ENCODE data around the gene LDHAL6B.

The LDHAL6B gene

DNA sequence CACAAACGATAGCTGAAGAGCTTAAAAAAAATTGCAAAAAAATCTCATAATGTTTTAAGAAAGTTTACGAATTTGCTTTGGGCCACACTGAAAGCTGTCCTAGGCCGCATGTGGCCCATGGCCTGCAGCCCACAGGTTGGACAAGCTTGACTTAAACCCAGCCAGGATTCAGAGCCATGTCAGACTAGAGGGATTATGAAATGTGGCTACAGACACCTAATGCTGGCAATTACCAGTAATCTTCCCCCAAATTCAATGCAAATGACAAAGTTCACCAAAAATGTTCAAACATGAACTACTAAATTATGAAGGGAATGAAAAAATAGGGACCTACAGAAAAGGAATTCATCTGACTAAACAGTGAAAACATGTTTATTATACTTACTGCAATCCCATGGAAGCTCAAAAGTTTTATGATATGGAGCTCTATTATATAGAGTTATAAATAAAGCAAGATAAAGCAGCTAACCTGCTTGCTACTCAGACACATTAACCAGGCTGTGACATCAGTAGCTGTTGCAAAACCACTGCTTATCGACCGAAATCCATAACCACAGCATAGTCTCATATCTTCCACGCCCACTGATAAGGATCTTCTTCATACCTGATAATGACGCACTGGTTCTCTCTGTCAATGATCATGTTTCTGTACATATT lies 49.2 kb downstream of the LDHAL6B start:
- DNase-seq = no peak

DNA sequence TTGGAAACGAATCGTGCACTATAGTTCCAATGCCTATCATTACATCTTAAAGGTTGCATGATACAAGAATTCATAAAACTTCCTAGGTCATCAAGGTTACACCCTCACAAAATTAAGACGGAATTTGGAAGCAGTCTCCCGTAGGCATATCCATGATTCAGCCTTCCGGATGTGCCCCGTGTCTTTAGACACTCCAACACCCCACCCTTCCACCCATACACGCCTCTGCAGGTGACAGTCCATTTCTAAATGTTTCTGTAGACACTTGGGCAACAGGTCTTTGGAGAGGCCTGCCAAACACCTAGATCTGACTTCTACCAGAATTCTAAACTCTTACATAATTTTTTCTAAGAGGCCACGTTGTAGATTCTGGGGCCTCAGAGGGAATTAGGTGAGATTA lies 49.8 kb downstream of the LDHAL6B start:
- DNase-seq = no peak

DNA sequence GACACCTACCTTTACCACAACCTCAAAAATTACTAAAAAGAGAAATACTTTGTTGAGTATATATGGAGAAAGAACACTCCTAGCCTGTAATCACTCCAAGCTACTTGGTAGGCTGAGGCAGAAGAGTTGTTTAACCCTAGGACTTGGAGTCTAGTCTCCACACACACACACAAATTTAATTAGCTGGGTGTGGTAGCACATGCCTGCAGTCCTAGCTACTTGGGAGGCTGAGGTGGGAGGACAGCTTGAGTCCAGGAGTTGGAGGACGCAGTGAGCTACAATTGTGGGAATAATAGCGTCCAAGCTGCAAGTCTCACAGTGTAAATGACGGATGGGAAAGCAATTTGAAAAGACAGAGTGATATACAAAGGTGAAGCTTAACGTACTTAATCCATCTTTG lies 50.5 kb downstream of the LDHAL6B start:
- DNase-seq = no peak

Data from amniotic stem cell (primary cell).